Activated CD8-positive, alpha-beta T cell treated with anti-CD3 and anti-CD28 coated beads, Interleukin-2, amount 10 ng/mL, durations not matched to agents 7 days and 5 days (primary cell): ENCODE data around the gene TARM1. TPM values are rescaled to one million over a fixed set of nuclear protein-coding genes. Genes with fewer than 3 reads are reported as not detected.
"Not testable (repeated sequence)": the region's sequence is repeated elsewhere in the genome, so short reads cannot be mapped to it uniquely, and the experiment has no call there.

ENCODE experiments used
- ATAC-seq: fragments of 150-1000 bp; cut with Tn5 transposase; one replicate; pipeline ENCODE4 v1.10.0; 2021; ENCODE audit warnings: moderate library complexity
- CTCF ChIA-PET: fragments of 350-600 bp; sonication (Branson Sonifier 250); formaldehyde crosslinking; loops from one replicate; lab custom pipeline; 2021; ENCODE audit warnings: antibody characterized with exemption; lab: Charles Lee
- POLR2A ChIA-PET: fragments of 350-600 bp; sonication (Branson Sonifier 250); formaldehyde crosslinking; loops from one replicate; lab custom pipeline; 2021; ENCODE audit warnings: antibody characterized with exemption; lab: Charles Lee
- DNase-seq: peaks from one replicate; pipeline ENCODE4 v3.0.0-alpha.2; 2020
- H3K27ac Mint-ChIP-seq: one replicate; pipeline ENCODE4 v1.8.0; 2021; ENCODE audit warnings: mild to moderate bottlenecking, mixed read lengths
- H3K27me3 Mint-ChIP-seq: one replicate; pipeline ENCODE4 v1.8.0; 2021; ENCODE audit warnings: low read depth, mixed read lengths
- H3K36me3 Mint-ChIP-seq: one replicate; pipeline ENCODE4 v1.8.0; 2021; ENCODE audit warnings: low read depth, mixed read lengths
- H3K4me1 Mint-ChIP-seq: one replicate; pipeline ENCODE4 v1.8.0; 2021; ENCODE audit warnings: low read depth, mixed read lengths
- H3K4me3 Mint-ChIP-seq: one replicate; pipeline ENCODE4 v1.8.0; 2021; ENCODE audit warnings: mild to moderate bottlenecking, mixed read lengths
- H3K9me3 Mint-ChIP-seq: one replicate; pipeline ENCODE4 v1.8.0; 2022; ENCODE audit warnings: mixed read lengths; ENCODE audit not compliant: insufficient read depth
- total RNA-seq, 2 experiments: library from RNA; stranded (reverse); gene quantifications; one replicate each; pipeline ENCODE4 v1.2.3, GENCODE V29; 2021

Gene TARM1
- total RNA-seq, 2 experiments from 2014 or later: not detected

DNA sequence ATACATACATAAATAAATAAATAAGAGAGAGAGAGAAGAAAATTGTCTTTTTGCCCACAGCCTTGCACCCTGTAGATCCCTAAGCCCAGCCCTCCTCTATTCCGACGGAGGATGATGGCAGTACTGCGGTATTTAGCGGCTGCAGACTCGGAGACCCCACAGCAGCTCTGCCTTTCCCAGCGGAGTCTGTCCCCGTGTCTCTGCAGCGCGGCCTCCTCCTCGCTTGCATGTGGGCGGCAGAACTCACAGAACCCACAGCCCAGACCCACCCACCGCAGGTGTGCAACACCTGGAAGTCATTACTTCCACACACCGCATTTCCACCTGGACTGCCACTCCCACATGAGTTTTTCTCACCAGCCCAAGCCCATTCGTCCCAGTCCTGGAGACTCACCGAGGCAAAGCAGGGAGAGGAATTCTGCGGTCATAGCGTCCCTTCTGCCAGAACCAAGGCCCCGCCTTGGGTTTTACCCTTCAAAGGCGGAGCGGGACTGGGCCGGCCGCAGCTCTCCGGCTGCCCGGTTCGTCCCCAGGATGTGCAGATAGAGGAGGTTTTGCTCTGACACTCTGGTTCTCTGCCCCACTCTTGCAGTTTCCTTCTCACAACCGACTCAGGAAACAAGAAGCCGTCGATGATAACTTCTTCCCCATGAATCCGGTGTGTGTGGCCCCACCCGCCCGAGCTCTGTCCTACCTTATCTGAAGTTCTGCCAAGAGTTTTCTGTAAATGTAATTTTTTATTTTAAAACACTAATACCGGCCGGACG lies 17.6 kb downstream of the TARM1 start, which contains the start of gene VSTM1:
TSS of gene VSTM1 (minus strand) at position 548 of the 767 bp plus-strand sequence. CDS start at position 428, 120 bp downstream.
- DNase-seq (no peak), ATAC-seq (no peak)
- Mint-ChIP-seq H3K4me1 (no peaks in the 10 kb centered on the region), H3K9me3 (no peaks in the 10 kb centered on the region), H3K4me3 (no peak within 1 kb of the TSS), H3K36me3 (no peaks in the 10 kb centered on the region), H3K27ac (no peak within 1 kb of the TSS), H3K27me3 (peaks cover 3% of the 10 kb centered on the region)
- ChIA-PET CTCF (no interaction called here), POLR2A (no interaction called here)

DNA sequence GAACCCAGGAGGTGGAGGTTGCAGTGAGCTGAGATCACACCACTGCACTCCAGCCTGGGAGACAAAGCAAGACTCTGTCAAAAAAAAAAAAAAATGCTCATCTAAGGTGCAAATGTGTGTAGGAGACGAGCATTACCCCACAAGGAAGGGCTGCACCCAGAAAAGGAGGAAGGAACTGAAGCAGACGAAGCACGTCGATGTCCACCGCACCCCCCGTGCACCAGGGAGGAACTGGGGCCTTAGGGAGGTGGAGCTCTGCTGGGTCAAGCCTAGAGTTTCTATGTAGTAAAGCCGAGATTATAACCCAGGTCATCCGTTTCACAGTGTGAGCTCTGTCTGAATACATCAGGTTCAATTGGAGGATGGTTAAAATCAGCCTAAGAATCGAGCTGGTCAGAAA lies 18.5 kb downstream of the TARM1 start:
- CTCF ChIA-PET: no interaction called here
- Mint-ChIP-seq H3K4me3 (no peak overlapping the region), H3K27ac (no peak overlapping the region), H3K4me1 (no peaks in the 10 kb centered on the region), H3K27me3 (peaks cover 3% of the 10 kb centered on the region), H3K36me3 (no peaks in the 10 kb centered on the region), H3K9me3 (no peaks in the 10 kb centered on the region)
- POLR2A ChIA-PET: no interaction called here
- ATAC-seq: no peak
- no peak for DNase-seq

DNA sequence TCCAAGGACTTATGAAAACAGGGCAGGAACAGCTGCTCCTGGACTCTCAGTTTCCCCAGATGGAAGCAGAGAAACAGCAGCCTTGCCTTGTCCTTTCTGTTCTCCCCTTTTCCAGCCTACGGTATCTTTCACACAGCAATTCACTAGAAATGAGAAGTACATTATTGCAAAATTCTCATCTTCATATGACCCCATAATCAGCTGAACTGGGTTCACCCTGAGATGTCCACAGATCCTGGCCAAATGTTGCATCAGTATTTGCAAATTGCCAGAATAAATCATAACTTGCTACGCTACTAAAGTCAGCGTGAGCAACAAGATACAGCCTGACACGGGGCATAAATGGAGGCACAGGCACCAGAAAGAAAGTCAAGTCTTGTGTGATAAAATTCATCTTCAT lies 33.5 kb downstream of the TARM1 start:
- H3K27me3 Mint-ChIP-seq: no peaks in the 10 kb centered on the region
- H3K9me3 Mint-ChIP-seq: no peaks in the 10 kb centered on the region
- ChIA-PET POLR2A (no interaction called here), CTCF (interaction anchor here (1.1 to 1.7 kb wide), 2 partner anchors 18 to 23 kb away, joined by 4 read pairs; no protein-coding TSS in a partner anchor)
- H3K4me3 Mint-ChIP-seq: no peak overlapping the region
- no peak for ATAC-seq
- H3K36me3 Mint-ChIP-seq: no peaks in the 10 kb centered on the region
- H3K4me1 Mint-ChIP-seq: no peaks in the 10 kb centered on the region
- no peak overlapping the region for H3K27ac Mint-ChIP-seq
- no peak for DNase-seq

DNA sequence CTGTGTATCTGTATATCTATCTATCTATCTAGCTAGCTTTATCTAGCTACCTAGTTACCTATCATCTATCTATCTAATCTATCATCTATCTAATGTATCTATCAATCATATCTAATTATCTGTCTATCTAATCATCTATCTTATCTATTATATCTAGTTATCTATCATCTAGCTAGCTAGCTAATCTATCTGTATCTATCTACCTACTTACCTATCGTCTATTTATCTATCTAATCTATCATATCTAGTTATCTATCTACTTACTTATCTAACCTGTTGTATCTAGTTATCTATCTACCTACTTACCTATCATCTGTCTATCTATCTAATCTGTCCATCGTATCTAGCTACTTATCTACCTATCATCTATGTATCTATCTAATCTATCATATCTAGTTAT lies 35.4 kb downstream of the TARM1 start:
- no peaks in the 10 kb centered on the region for H3K36me3 Mint-ChIP-seq
- H3K4me1 Mint-ChIP-seq: no peaks in the 10 kb centered on the region
- no peaks in the 10 kb centered on the region for H3K9me3 Mint-ChIP-seq
- no peak overlapping the region for H3K27ac Mint-ChIP-seq
- no peak overlapping the region for H3K4me3 Mint-ChIP-seq
- no peaks in the 10 kb centered on the region for H3K27me3 Mint-ChIP-seq
- no peak for DNase-seq
- ChIA-PET POLR2A (no interaction called here), CTCF (interaction anchor here (0.7 kb wide), 1 partner anchor 16 kb away, joined by 4 read pairs; no protein-coding TSS in a partner anchor)
- ATAC-seq: no peak

DNA sequence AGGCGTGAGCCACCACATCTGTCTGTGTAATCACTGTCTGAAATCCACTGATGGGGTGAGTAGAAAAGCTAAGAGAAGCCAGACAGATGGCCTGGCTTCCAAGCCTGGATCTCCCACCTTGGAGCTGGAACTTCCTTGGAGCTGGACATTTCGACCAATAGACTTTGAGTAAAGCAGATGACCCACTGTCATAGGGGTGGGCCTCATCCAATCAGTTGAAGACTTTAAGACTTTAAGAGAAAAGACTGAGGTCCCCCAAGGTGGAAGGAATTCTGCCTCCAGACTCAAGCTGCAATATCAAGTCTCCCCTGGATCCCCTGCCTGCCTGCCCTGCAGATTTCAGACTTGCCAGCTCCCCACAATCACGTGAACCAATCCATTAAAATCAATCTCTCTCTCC lies 38.2 kb downstream of the TARM1 start:
- Mint-ChIP-seq H3K27me3 (no peaks in the 10 kb centered on the region), H3K4me3 (no peak overlapping the region), H3K36me3 (no peaks in the 10 kb centered on the region), H3K27ac (no peak overlapping the region), H3K4me1 (no peaks in the 10 kb centered on the region), H3K9me3 (no peaks in the 10 kb centered on the region)
- ChIA-PET POLR2A (no interaction called here), CTCF (interaction anchor here (1.0 to 2.3 kb wide), 3 partner anchors 13 to 250 kb away, joined by 3 to 7 read pairs (median 5); no protein-coding TSS in a partner anchor)
- DNase-seq (no peak), ATAC-seq (no peak)

DNA sequence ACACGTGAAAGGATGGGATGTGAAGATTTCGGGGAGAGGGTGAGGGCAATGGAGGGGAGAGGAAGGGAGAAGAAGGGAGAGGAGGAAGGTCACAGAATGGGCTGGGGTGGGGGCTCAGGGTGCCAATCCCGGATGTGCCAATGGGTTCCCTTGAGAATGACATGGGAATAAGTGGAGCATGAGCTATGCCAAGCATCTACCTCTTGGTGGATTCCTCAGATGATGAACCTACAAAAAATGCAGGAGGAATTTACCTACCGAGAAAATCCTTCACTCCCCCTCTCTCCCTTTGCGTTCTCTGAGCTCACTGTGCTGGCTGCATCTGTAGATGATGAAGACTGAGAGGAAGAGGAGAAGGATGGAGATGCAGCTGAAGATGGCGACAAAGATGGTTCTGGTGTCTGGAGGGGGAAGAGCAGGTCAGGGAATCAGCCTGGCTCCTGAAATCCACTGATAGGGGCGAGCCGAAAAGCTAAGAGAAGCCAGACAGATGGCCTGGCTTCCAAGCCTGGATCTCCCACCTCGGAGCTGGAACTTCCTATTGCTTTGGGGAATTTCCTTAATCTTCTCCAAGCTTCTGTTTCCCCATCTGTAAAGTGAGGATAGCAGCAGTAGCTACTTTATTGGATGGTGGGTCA lies 39.1 kb downstream of the TARM1 start:
- ChIA-PET POLR2A (no interaction called here), CTCF (interaction anchor here (1.1 to 2.3 kb wide), 3 partner anchors 12 to 249 kb away, joined by 3 to 5 read pairs (median 3); no protein-coding TSS in a partner anchor)
- Mint-ChIP-seq H3K36me3 (no peaks in the 10 kb centered on the region), H3K27me3 (no peaks in the 10 kb centered on the region), H3K27ac (no peak overlapping the region), H3K4me1 (no peaks in the 10 kb centered on the region), H3K9me3 (no peaks in the 10 kb centered on the region), H3K4me3 (no peak overlapping the region)
- no peak for DNase-seq
- no peak for ATAC-seq

DNA sequence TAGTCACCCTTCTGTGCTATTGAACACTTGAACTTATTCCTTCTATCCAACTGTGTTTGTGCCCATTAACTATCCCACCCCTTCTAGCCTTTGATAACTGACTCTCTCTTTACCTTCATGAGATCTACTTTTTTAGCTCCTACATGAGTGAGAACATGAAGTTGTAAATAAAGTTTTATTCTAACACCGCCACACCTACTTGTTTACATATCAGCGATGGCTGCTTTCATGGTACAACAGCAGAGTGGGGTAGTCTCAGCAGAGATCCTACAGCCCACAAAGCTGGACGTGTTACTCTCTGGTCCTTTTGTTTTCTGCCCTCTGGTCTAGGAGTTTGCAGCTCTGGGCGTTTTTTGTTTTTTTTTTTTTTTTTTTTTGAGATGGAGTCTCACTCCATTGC lies 41.2 kb downstream of the TARM1 start:
- Mint-ChIP-seq H3K4me3 (no peak overlapping the region), H3K27me3 (no peaks in the 10 kb centered on the region), H3K36me3 (no peaks in the 10 kb centered on the region), H3K27ac (no peak overlapping the region), H3K4me1 (no peaks in the 10 kb centered on the region), H3K9me3 (no peaks in the 10 kb centered on the region)
- ATAC-seq: no peak
- CTCF ChIA-PET: interaction anchor here (1.2 to 1.4 kb wide), 2 partner anchors 10 to 16 kb away, joined by 3 to 4 read pairs; no protein-coding TSS in a partner anchor
- no peak for DNase-seq
- POLR2A ChIA-PET: no interaction called here

DNA sequence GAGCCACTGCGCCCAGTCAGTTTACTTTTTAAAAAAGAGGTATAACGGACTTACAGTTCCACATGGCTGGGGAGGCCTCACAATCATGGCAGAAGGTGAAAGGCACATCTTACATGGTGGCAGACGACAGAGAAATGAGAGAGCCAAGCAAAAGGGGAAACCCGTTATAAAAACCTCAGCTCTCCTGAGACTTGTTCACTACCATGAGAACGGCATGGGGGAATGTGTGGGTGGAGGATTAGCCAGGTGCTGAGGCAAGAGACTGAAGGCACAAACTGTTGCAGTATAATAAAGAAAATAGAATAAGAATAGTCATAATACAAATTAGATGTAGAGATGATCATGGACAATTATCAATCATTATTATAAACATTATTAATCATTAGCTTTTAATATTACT lies 44.6 kb downstream of the TARM1 start:
- H3K9me3 Mint-ChIP-seq, DNase-seq, H3K4me3 Mint-ChIP-seq, H3K27me3 Mint-ChIP-seq, H3K4me1 Mint-ChIP-seq, ATAC-seq, CTCF ChIA-PET, H3K27ac Mint-ChIP-seq, POLR2A ChIA-PET, H3K36me3 Mint-ChIP-seq: not testable (repeated sequence)

DNA sequence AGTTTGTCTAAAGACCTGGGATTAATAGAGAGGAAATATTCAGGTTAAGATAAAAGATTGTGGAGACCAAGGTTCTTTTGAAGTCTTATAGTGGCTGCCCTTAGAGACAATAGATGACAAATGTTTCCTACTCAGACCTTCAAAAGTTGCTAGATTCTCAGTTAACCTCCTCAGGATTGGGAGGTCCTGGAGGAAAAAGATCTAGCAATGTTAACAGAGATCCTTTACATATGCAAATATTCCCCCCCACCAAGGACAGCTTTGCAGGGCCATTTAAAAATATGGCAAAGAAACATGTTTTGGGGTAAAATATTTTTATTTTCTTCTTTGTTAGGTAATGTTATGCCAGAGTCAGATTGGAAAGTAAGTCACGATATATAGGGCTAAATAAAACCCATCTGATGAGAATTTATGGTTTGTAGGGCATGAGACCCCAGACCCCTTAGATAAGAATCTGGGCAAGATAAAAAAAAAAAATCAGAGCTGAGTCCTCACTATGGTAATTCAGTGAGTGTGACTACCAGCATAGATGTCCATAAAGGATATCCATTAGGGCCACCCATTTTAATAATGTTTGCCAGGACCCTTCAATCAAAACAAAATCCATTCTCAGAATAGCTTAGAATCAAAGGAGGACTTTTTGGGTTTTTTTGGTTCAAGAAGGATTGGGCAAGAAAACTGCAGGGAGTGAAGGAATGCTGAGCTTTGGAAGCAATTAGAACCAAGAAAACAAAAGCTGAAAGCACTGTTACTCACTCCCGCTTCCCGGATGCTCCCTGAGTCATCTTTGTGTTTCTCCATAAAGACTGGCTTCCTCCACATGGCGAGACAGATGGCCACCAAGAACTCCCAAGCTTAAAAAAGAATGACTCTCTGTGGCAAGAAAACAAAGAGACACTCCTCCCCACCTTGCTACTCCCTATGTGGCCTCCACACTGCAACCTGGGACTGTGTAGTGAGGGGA lies 45.7 kb downstream of the TARM1 start:
- Mint-ChIP-seq H3K36me3 (no peaks in the 10 kb centered on the region), H3K9me3 (no peaks in the 10 kb centered on the region), H3K4me3 (no peak overlapping the region), H3K27ac (no peak overlapping the region), H3K27me3 (peaks cover 5% of the 10 kb centered on the region), H3K4me1 (no peaks in the 10 kb centered on the region)
- CTCF ChIA-PET: interaction anchor here (1.0 to 1.4 kb wide), 2 partner anchors 12 to 242 kb away, joined by 3 to 6 read pairs; no protein-coding TSS in a partner anchor
- no peak for ATAC-seq
- no peak for DNase-seq
- POLR2A ChIA-PET: no interaction called here

DNA sequence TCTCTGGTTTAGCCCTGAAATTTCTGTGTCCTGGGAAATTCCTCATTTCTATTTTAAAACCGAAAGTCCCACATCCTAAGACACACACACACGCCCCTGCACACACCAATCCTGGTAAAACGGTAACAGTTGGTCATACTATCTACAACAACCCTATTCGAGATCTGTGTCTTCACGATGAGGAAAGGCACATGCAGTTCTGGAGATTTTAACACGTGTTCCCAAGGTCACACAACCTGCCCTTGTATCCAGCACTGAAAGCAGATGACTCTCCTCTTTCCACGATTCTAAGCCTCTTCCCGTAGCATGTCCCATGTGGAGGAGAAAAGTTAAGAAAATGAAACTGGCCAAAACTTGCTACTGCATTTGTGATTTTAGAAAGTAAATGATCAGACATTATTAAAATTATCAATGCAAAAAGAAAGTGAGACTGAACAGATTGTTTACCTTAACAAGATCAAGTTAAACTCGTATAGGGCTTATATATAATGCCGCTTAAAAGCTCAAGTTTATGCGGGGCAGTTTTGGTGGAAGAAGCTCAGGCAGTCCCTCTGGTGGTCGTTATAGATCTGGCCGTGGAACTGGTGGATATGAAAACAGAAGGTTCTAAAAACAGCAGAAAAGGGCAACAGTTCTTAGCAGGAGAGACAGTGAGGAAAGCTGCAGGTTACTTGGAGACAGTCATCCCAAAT lies 50.1 kb downstream of the TARM1 start:
- DNase-seq: no peak

More for the DNA sequence above, 50.1 kb downstream of the TARM1 start:
- Mint-ChIP-seq H3K27ac (no peak overlapping the region), H3K27me3 (peaks cover 11% of the 10 kb centered on the region), H3K4me3 (no peak overlapping the region), H3K36me3 (no peaks in the 10 kb centered on the region), H3K4me1 (no peaks in the 10 kb centered on the region), H3K9me3 (no peaks in the 10 kb centered on the region)
- ChIA-PET CTCF (interaction anchor here (1.0 to 1.8 kb wide), 6 partner anchors 10 to 238 kb away, joined by 3 to 7 read pairs (median 4); no protein-coding TSS in a partner anchor), POLR2A (no interaction called here)
- ATAC-seq: no peak
